Uterine smooth muscle cell (primary cell): ENCODE data around the gene C3orf80. TPM values are rescaled to one million over a fixed set of nuclear protein-coding genes. Genes with fewer than 3 reads are reported as not detected.

Source experiments
- total RNA-seq: library from RNA; depleted of rRNA; stranded (reverse); fragments of >200 nt; gene quantifications from 2 replicates; pipeline ENCODE4 v1.2.3, GENCODE V29; 2014

The C3orf80 gene
- 1.7 and 4.9 TPM in 2 replicates for total RNA-seq

GRCh38 chr3:160225176-160226025, at the start of gene C3orf80:
C3orf80 (plus strand) TSS chr3:160225422; CDS start chr3:160225636, 214 bp downstream.

Other genes with a start within 250 kb of the C3orf80 start
- 3.4 and 4.1 TPM in 2 replicates for gene IL12A, start 236.6 kb upstream of the C3orf80 start, total RNA-seq
- gene IFT80, start 173.8 kb downstream of the C3orf80 start, total RNA-seq = 87.1 and 89.7 TPM in 2 replicates
- 65.1 and 164 TPM in 2 replicates for gene SMC4, start 174.2 kb downstream of the C3orf80 start, total RNA-seq
- 30.2 and 40.2 TPM in 2 replicates for gene TRIM59, start 224.4 kb downstream of the C3orf80 start, total RNA-seq